ENCODE results near the gene DNM3. TPM values are rescaled to one million over a fixed set of nuclear protein-coding genes. Genes with fewer than 3 reads are reported as not detected.

The DNM3 gene
- total RNA-seq, 1 experiment from 2014 or later, result 0.23 TPM

DNA sequence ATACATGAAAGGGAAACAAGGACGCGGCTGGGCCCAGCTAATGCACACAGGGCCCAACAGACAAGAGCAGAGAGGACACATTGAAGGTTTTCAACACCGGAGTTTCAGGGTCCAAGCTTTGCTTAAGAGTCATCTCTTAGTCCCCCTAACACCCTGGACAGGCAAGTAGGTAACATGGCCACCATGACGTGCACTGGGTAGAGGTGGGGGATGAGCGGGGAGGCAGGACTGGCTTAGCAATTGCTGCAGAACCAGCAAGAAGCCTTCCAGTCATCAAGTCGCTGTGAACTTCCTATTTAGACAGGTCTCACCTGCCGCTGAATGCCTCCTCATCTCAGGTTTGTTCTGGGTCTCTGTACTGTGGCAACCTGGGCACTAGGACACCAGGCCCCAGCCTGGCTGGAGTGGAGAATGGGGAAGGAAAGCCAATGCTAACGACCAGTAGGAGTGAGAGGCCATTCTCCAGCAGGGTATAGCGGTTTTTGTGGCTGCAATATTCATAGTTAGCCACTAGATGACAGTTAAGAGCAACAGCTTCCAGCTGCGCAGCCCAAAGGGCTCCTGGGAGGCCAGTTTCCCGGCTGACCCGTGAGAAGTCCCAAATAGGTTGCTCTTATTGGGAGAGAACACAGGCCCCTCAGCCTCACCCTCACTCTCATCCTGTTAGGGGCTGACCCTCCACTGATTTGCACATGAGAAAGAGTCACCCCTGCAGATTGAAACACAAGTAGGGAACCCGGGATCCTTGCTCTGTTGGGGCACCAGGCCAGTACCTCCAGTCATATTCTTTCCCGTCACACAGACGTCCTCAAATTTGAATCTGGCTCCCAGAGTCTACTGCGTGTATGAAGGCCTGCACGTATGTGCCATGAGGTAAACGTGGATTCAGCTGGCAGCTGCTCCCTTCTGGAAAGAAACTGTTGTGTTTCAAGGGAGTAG, 608.6 kb downstream of the DNM3 start:
- peak; percentile 68 for DNase-seq (ENCODE audit: low read depth)

GRCh38 chr1:172450524-172450885, 609.2 kb downstream of the DNM3 start:
- DNase-seq (ENCODE audit: low read depth), result no peak

GRCh38 chr1:172451002-172451443, 609.7 kb downstream of the DNM3 start:
- peak; percentile 18 for DNase-seq (ENCODE audit: low read depth)

- DNase-seq (ENCODE audit: low read depth), result peak; percentile 83
These were observed 611.3 kb downstream of the DNM3 start for GRCh38 chr1:172452536-172453152.

DNA sequence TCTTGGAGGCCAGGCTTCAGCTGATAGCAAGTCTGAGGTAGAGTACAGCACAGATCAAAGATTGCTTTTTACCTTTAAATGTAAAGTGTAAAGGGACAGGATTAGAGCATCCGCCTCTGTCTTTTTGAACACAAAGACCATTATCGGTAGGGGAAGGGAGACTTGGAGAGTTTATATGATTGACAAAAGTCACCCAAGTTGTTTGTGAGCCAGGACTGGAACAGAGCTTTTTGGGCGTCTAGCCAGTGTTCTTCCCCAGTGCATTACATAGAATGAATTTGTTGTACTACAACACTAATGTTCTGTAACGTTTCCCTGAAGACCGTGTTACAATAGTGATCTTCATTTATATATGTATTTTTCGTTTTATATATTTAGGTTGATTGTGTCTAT, 611.9 kb downstream of the DNM3 start:
- DNase-seq (ENCODE audit: low read depth), result no peak

GRCh38 chr1:172453607-172454006, 612.3 kb downstream of the DNM3 start:
- no peak for DNase-seq (ENCODE audit: low read depth)

GRCh38 chr1:172455451-172455850, 614.2 kb downstream of the DNM3 start:
- DNase-seq (ENCODE audit: low read depth), result no peak

DNA sequence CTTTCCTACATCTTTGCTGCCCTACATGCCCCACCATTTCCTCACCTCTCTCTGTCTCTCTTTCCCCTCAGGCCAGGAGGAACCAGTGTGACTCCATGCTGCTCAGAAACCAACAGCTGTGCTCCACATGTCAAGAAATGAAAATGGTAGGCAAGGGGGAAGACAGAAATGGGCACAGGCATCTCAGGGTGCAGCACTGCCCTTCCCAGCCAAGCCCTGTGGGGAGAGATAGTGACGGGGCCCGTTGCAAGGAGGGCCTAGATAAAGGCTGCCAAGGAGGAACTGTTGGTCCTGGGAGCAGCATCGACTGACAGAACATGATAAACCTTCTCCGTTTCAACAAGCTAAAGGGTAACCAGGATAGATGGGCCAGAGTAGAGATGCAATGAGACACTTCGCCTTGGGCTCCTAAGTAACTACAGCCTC, 615.1 kb downstream of the DNM3 start:
- DNase-seq (ENCODE audit: low read depth), result no peak

- DNase-seq (ENCODE audit: low read depth), result no peak
These were observed 616.3 kb downstream of the DNM3 start for GRCh38 chr1:172457479-172458130.

- DNase-seq (ENCODE audit: low read depth), result no peak
These were observed 618.9 kb downstream of the DNM3 start for GRCh38 chr1:172460177-172460576.

GRCh38 chr1:172460887-172461315, 619.6 kb downstream of the DNM3 start:
- no peak for DNase-seq (ENCODE audit: low read depth)

Other genes starting within 250 kb of the DNM3 start
- gene MYOCOS, start 219.3 kb upstream of the DNM3 start, total RNA-seq (2014; rRNA removed), result not detected in 2 replicates
- not detected in 2 replicates for gene MYOC, start 188.8 kb upstream of the DNM3 start, total RNA-seq (2014; rRNA removed)
- 6.4 and 7.2 TPM in 2 replicates for gene VAMP4, start 99.4 kb upstream of the DNM3 start, total RNA-seq (2014; rRNA removed)
- gene METTL13, start 59.8 kb upstream of the DNM3 start, total RNA-seq (2014; rRNA removed), result 31.9 and 35.9 TPM in 2 replicates

Measured in LHCN-M2 (cell line).